Liver (tissue), 9 donors: ENCODE measurements around the gene SIX1. TPM values are rescaled to one million over a fixed set of nuclear protein-coding genes. Genes with fewer than 3 reads are reported as not detected.

Experiments used
- DNase-seq: peaks from one replicate; pipeline ENCODE4 v3.0.0-alpha.2; 2017; ENCODE audit warnings: low spot score
- H3K27ac ChIP-seq, 2 donors: one replicate each; pipeline ENCODE4 v1.7.0; 2013; ENCODE audit warnings: inconsistent platforms in 2 of 2, low read length in 2 of 2, control low read depth in 1 of 2, low read depth in 1 of 2, mild to moderate bottlenecking in 1 of 2
- H3K27me3 ChIP-seq, 4 donors: one replicate each; pipeline versions ENCODE4 v1.6.1 to v1.7.0; 2013; ENCODE audit warnings: low read length in 3 of 4, inconsistent platforms in 1 of 4, mild to moderate bottlenecking in 1 of 4, moderate library complexity in 1 of 4; ENCODE audit not compliant: control insufficient read depth in 4 of 4, insufficient read depth in 4 of 4
- H3K36me3 ChIP-seq, 4 donors: one replicate each; pipeline versions ENCODE4 v1.6.1 to v1.7.0; 2013; ENCODE audit warnings: low read length in 3 of 4, mild to moderate bottlenecking in 3 of 4, low read depth in 1 of 4, moderate library complexity in 1 of 4; ENCODE audit not compliant: control insufficient read depth in 4 of 4, insufficient read depth in 3 of 4
- H3K4me1 ChIP-seq, 4 donors: one replicate each; pipeline versions ENCODE4 v1.6.1 to v1.7.0; 2013; ENCODE audit warnings: low read length in 3 of 4, mild to moderate bottlenecking in 3 of 4, moderate library complexity in 1 of 4; ENCODE audit not compliant: control insufficient read depth in 4 of 4, insufficient read depth in 4 of 4
- H3K4me3 ChIP-seq, 3 donors: one replicate each; pipeline versions ENCODE4 v1.6.1 to v1.7.0; 2013; ENCODE audit warnings: low read length in 3 of 3, control low read depth in 1 of 3, low read depth in 1 of 3, mild to moderate bottlenecking in 1 of 3
- H3K9ac ChIP-seq, 2 donors: one replicate each; pipeline ENCODE4 v1.7.0; 2013; ENCODE audit warnings: low read length in 2 of 2, mild to moderate bottlenecking in 2 of 2, moderate library complexity in 2 of 2, control low read depth in 1 of 2, low read depth in 1 of 2
- H3K9me3 ChIP-seq, 4 donors: one replicate each; pipeline versions ENCODE4 v1.6.1 to v1.7.0; 2013; ENCODE audit warnings: low read length in 3 of 4; ENCODE audit not compliant: control insufficient read depth in 4 of 4
- FOXA1 ChIP-seq: IDR thresholded peaks from 2 replicates; pipeline ENCODE4 v1.6.1; 2016; ENCODE audit warnings: antibody characterized with exemption
- JUND ChIP-seq, 2 donors: IDR thresholded peaks; 2 replicates each; pipeline ENCODE4 v1.6.1; 2016; ENCODE audit warnings: antibody characterized with exemption in 2 of 2
- RAD21 ChIP-seq, 2 donors: IDR thresholded peaks; 2 replicates each; pipeline ENCODE4 v1.6.1; 2016; ENCODE audit warnings: antibody characterized with exemption in 2 of 2, mild to moderate bottlenecking in 2 of 2
- SP1 ChIP-seq: IDR thresholded peaks from 2 replicates; pipeline ENCODE4 v1.6.1; 2018; ENCODE audit warnings: antibody characterized with exemption, mild to moderate bottlenecking
- TAF1 ChIP-seq: conservative IDR thresholded peaks from 2 replicates; pipeline ENCODE4 v1.6.1; 2016; ENCODE audit warnings: antibody characterized with exemption, mild to moderate bottlenecking
- YY1 ChIP-seq: IDR thresholded peaks from 2 replicates; pipeline ENCODE4 v1.6.1; 2016; ENCODE audit warnings: antibody characterized with exemption, mild to moderate bottlenecking
- WGBS: extraction: QIAGEN DNeasy Blood & Tissue Kit; methylation state at CpG from one replicate; pipeline ENCODE4 v1.1.7; 2013; 5-methylcytosine and 5-hydroxymethylcytosine counted together
- polyA plus RNA-seq, 2 donors: library from polyadenylated mRNA; stranded (reverse) in 1 of 2; unstranded in 1 of 2; fragments of 200-250 nt in 1 of 2; fragments of >200 nt in 1 of 2; fragmentation: Nextera tagmentation in 1 of 2; extraction: Ambion mirVana in 1 of 2; gene quantifications; one replicate each; pipeline versions ENCODE4 v1.2.1 to v1.2.3, GENCODE V29; 2013 to 2015
- total RNA-seq, 2 donors: library from RNA; depleted of rRNA; stranded (reverse); fragments of >200 nt; gene quantifications; one replicate each; pipeline ENCODE4 v1.2.3, GENCODE V29; 2014
- TF ChIP-seq, protein P1 (sequence below): IDR thresholded peaks from 2 replicates; pipeline ENCODE4 v1.6.1; 2016; ENCODE audit warnings: antibody characterized with exemption
- TF ChIP-seq, protein P2 (sequence below): IDR thresholded peaks from 2 replicates; pipeline ENCODE4 v1.6.1; 2016; ENCODE audit warnings: antibody characterized with exemption, mild to moderate bottlenecking
- TF ChIP-seq, protein P3 (sequence below): IDR thresholded peaks from 2 replicates; pipeline ENCODE4 v1.6.1; 2016; ENCODE audit warnings: antibody characterized with exemption
- TF ChIP-seq, protein P4 (sequence below): IDR thresholded peaks from 2 replicates; pipeline ENCODE4 v1.6.1; 2016; ENCODE audit warnings: antibody characterized with exemption
- donor health status: healthy.
- donor health status: healthy.
- donor health status: healthy.
- donor health status: healthy.
- donor health status: healthy.

The SIX1 gene
- total and polyA plus RNA-seq, 4 donors, result not detected

DNA sequence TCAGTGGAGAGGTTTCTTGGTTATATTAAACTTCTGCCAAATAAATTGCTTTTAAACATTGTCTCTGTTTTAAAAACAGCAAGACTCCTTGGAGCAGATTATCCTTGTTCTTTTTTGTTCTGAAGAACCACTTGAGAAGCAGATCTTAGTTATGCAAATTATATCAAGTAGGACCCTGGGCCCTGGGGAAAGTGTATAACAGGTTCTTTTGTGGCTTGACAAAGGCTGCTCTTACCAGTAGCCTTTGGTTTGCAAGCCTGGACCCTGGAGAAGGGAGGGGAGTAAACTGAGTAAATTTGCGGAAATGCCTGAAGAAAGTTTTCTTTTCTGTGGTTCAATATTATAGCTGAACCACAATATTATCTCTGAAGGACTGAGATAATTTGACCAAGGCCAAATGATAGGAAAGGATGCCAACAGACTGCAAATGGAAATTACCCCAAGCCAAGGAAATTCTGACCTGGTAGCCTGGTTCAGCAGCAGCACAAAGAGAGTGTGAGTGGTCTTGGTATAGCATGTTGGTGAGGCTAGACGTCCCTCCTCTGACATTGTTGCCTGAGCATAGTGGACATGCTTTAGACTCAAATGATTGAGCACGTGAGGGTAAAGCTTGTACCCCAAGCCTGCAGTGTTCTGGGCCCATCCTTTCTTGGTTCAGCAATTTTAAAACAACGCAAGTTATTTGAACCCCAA lies 30.4 kb upstream of the SIX1 start:
- no peaks in the 10 kb centered on the region for H3K27me3 ChIP-seq
- no peak overlapping the region for H3K9ac ChIP-seq
- no peaks in the 10 kb centered on the region for H3K36me3 ChIP-seq
- no peak for TF ChIP-seq RAD21 (IDR thresholded peaks at IDR 0.05)
- no peak for TF ChIP-seq FOXA1
- TF ChIP-seq YY1, result no peak
- no peak for TF ChIP-seq TAF1
- TF ChIP-seq, protein P1, sequence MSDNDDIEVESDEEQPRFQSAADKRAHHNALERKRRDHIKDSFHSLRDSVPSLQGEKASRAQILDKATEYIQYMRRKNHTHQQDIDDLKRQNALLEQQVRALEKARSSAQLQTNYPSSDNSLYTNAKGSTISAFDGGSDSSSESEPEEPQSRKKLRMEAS, result no peak
- TF ChIP-seq, protein P2, sequence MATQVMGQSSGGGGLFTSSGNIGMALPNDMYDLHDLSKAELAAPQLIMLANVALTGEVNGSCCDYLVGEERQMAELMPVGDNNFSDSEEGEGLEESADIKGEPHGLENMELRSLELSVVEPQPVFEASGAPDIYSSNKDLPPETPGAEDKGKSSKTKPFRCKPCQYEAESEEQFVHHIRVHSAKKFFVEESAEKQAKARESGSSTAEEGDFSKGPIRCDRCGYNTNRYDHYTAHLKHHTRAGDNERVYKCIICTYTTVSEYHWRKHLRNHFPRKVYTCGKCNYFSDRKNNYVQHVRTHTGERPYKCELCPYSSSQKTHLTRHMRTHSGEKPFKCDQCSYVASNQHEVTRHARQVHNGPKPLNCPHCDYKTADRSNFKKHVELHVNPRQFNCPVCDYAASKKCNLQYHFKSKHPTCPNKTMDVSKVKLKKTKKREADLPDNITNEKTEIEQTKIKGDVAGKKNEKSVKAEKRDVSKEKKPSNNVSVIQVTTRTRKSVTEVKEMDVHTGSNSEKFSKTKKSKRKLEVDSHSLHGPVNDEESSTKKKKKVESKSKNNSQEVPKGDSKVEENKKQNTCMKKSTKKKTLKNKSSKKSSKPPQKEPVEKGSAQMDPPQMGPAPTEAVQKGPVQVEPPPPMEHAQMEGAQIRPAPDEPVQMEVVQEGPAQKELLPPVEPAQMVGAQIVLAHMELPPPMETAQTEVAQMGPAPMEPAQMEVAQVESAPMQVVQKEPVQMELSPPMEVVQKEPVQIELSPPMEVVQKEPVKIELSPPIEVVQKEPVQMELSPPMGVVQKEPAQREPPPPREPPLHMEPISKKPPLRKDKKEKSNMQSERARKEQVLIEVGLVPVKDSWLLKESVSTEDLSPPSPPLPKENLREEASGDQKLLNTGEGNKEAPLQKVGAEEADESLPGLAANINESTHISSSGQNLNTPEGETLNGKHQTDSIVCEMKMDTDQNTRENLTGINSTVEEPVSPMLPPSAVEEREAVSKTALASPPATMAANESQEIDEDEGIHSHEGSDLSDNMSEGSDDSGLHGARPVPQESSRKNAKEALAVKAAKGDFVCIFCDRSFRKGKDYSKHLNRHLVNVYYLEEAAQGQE, result no peak
- TF ChIP-seq, protein P3, sequence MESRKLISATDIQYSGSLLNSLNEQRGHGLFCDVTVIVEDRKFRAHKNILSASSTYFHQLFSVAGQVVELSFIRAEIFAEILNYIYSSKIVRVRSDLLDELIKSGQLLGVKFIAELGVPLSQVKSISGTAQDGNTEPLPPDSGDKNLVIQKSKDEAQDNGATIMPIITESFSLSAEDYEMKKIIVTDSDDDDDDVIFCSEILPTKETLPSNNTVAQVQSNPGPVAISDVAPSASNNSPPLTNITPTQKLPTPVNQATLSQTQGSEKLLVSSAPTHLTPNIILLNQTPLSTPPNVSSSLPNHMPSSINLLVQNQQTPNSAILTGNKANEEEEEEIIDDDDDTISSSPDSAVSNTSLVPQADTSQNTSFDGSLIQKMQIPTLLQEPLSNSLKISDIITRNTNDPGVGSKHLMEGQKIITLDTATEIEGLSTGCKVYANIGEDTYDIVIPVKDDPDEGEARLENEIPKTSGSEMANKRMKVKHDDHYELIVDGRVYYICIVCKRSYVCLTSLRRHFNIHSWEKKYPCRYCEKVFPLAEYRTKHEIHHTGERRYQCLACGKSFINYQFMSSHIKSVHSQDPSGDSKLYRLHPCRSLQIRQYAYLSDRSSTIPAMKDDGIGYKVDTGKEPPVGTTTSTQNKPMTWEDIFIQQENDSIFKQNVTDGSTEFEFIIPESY, result no peak
- TF ChIP-seq, protein P4, sequence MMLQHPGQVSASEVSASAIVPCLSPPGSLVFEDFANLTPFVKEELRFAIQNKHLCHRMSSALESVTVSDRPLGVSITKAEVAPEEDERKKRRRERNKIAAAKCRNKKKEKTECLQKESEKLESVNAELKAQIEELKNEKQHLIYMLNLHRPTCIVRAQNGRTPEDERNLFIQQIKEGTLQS, result no peak
- no peak for TF ChIP-seq JUND (IDR thresholded peaks at IDR 0.05)
- WGBS, result 87% methylated on average over 4 of the region's 4 CpGs
- no peak overlapping the region for H3K4me3 ChIP-seq
- no peak overlapping the region for H3K27ac ChIP-seq
- no peak for DNase-seq
- H3K4me1 ChIP-seq, result no peaks in the 10 kb centered on the region
- H3K9me3 ChIP-seq, result no peaks in the 10 kb centered on the region

DNA sequence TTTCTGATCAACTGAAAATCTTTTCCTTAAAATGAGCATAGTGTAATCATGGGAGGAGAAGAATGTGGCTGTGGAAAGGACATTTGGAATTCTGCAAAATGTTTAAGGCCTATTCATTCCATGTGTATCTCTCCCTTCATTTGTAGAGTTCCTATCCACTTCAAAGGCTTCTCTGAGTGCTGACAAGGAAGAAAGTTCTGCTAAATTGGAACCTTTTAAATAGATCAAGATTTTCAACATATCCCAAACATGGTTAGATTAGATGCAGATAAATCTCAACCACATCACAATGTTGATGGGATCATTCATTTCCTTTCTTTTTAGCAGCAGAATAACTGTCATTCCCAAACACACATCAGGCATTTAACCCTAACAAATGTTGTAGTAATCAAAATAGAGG lies 28.4 kb upstream of the SIX1 start:
- Histone ChIP-seq H3K27ac (no peak overlapping the region), H3K36me3 (no peaks in the 10 kb centered on the region), H3K27me3 (no peaks in the 10 kb centered on the region), H3K4me3 (no peak overlapping the region), H3K9ac (no peak overlapping the region), H3K4me1 (no peaks in the 10 kb centered on the region), H3K9me3 (no peaks in the 10 kb centered on the region)
- no peak for DNase-seq
- no peak for TF ChIP-seq SP1
- TF ChIP-seq, protein P2, result no peak
